Femur (tissue), 1 donor: ENCODE data around the gene PHF12.

Source experiments
- DNase-seq: peaks from one replicate; pipeline ENCODE4 v3.0.0-alpha.2; 2017

PHF12 gene

DNA sequence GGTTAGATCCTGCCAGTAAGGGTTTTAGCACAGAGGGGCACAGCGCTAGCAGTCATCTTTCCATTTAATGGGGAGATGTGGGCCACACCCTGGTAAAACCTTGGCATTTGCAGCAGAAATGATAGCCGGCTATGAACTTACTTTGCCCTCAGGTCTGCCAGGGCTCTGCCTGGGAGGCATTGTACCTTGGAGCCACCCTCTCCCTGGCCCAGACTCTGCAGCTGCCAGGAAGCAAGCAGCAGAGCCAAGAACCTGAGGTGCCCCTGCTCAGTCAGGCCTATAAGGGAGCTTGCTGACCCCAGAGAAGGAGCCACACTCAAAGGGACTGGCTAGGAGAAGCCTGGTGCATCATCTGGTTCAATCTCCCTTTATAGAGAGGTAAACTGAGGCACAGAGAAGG is 23.7 kb upstream of the PHF12 start:
- DNase-seq = no peak

DNA sequence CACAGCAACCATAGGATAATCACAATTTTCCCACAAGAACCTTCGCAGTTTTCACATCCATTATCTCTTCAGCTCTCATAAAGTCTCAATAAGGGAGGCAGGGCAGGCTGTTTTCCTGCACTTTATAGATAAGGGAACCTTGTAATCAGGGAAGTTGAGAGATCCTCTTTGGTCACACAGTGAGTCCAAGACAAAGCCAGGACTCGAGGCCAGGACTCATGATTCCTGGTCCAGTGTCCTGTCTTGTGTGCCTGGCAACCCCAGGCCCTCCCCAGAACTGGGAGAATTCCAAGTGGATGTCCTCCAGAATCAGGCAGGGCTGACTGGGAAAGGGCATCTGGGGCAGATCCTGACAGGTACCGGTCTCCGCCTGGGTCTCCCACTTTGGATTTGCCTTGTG is 23.1 kb upstream of the PHF12 start:
- DNase-seq = no peak

GRCh38 chr17:28973425-28973824 is 22.1 kb upstream of the PHF12 start:
- peak; percentile 69 for DNase-seq

DNA sequence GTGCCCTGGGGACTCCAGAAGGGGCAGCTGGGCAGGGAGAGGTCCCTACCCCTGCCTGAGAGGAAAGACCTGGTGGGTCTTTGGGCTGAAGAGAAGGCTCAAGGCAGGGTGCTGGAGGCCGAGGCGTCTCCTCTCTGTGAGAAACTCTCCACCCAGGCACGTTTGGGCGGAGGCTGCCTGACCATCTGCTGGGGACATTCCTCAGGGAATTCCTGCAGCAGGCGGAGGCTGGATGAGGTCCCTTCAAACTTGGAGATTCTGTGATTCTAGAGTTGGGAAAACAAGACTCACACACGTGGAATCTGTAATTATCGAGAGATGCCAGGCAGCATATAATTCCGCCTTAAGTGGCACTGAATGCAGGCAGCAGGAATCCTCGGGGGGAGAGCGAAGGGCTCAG is 21.1 kb upstream of the PHF12 start:
- no peak for DNase-seq

DNA sequence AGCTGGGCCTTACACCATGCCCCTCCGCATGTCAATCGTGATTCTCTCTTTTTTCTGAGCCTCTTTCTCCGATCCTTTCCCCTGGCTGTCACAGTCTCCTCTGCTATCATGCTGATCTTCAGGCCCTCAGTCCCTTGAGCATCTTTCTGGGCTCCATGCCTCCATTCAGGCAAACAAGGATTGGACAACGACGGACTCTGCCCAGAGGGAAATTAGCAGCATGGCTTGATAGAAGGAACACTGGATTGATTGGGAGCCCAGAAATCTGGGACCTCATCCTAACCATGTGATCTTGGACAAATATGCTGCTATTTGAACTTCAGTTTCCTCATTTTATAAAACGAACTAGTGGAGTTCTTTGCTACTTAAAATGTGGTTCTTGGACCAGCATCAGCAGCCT is 19.6 kb upstream of the PHF12 start:
- DNase-seq = no peak

DNA sequence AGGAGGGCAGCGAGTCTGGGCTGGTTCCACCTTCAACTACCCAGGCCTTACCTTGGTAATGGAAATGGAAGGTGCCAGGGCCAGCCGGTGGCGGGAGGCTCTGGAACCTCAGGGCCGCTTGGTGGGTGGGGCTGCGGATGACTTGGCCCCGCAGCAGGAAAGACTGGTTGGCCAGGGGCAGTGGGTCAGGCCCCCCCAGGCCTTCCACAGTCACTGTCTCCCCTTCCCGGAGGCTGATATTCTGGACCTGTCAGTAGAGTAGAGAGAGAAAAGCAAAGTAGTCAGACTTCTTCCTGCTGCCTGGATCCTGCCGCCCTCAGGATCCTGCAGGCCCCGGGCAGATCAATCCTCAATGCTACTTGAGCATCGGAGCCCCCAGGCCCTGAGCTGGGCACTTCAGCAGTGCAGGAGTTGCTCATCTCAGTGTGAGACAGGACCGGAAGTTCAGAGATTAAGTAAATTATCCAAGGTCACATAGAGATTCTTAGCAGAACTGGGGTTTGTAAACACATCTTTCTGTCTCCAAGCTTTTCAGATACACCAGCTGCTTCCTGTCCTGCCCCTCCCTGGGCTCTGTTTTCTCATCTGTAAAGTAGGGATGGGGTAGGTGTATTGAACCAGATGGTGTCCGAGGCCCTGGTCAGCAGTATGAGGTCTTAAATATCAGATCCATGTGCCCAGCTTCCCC is 18.5 kb upstream of the PHF12 start:
- DNase-seq = no peak

DNA sequence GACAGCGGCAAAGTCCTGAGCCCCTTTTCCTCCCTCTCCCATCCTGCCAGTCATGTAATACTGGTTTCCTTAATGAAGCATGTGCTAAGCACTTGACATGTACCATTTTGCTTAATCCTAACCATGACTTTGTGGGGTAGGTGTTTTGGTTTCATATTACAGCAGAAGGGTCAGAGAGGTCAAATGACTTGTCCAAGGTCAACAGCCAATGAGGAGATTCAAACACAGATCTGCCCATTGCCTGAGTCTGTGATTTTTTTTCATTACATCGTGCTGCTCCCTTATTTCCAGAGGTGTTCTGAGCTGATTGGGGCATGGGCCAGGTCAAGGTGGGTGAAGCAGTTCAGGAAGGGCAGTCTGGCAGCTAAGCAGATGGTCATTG is 17.6 kb upstream of the PHF12 start:
- no peak for DNase-seq

GRCh38 chr17:28968231-28968913 is 17.1 kb upstream of the PHF12 start:
- DNase-seq = no peak

DNA sequence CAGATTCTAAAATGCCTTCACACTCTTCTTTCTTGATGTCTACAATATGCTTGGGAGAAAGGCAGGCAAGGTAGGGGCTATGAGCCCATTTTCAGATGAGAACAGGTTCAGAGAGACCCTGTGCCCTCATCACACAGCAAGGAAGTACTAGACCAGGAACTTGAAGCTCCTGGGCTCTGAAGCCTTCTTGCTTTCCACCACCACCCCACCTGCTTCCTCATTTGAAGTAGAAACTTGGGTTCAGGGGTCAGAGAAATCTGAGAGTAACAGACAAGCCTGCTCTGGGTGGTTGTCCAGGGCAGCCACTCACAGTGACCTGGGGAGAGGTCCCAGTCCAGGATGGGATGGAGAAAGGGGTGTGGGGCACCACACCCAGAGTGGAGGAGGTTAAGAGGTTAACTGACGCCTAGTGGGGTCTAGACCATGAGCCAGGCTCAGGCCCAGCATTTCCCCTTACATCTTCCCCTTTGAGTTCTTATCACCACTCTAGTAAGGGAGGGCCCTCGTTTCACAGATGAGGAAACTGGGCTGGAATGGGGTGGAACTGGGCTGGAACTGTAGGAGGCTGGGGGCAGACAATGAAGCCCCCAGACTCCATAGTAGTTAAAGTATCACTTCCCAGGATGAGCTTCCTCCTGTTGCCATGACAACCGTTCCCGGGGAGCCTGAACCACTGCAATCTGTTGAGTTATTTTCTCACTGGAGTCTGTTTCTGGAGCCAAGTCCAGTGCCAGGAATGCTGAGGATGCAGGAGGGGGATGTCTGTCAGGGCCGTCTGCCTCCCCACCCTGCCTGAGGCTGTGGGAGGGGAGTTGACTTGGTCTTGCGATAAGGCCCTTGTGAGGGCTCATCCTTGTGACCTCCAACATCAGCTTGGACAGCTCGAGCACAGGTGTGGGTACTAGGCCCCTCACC is 16.2 kb upstream of the PHF12 start:
- DNase-seq = no peak

- no peak for DNase-seq
These were observed 12.5 kb upstream of the PHF12 start for GRCh38 chr17:28963841-28964240.

DNA sequence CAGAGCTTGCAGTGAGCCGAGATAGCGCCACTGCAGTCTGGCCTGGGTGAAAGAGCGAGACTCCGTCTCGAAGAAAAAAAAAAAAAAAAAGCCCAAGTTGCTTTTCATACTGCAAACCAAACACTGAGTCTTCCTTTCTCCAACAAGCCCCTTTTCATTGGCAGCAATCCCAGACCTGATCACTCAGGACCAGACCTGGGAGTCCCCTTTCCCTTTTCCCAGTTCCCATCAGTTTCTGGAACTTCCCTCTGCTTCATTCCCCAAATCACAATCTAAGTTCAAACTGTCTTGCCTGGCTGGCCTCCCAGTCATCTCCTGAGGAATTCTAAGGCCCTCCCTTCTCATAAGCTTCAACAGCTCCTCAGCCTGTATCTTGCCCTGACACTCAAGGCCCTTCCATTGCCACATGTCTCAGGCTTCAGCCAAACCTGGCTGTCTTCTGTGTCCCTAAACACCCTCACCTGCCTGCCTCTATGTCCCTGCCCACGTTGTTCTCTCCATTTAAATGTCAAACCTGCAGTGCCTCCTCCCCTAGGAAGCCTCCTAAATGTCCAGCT is 11.8 kb upstream of the PHF12 start:
- no peak for DNase-seq

DNA sequence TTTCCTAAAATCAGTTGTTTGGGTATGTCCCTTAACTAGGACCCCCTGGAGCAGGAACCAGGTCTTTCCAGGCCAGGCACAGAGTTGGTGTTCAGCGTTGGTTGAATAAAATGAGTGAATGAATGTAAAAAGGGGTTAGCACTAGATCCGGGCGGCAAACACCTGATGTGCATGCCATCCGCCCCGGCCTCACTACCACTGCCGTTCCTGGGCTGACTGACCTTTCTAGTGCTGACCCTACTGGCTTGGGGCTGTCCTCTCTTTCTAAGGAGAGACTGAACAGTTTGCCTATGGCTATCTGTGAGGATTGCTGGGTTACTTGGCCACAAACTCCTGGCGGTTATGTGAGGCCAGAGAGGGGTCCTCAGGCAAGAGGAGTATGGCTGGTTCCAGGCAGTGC is 10.1 kb upstream of the PHF12 start:
- no peak for DNase-seq

DNA sequence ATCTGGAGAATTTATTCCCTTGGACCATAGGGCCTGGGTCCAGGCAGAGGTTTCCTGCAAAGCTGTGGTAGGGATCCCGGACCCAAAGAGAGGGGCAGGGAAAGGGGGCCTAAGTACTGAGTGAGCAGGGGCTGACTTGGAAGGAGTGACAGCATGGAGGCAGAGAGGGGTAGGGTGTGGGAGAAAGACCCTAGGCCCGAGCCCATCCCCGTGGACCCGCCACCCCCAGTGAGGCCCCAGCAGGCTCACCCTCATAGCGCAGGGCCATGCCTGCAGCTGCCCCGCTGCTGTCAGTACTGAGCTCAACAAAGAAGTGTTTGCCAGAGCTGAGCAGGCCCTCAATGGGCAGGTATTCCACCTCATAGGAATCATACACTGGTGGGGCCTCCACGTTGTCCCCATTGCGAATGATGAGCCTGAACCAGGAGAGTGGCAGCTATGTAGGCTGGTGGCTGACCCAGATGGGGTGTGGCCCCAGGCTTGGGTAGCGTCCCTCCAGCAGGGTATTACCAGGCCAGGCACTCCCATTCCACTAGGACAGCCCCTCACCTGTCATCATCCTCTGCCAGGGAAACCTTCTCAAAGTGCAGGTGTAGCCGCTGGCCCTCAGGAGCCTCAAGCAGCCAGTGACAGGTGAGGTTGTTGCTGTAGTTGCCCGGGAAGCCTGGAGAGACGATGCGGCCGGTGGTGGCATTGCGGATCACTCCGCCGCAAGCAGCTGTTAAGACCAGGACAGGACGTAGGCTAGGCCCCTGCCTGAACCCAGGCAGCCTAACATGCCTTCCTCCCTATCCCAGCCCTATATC is 9.1 kb upstream of the PHF12 start:
- DNase-seq = no peak

- DNase-seq = no peak
These were observed 8.2 kb upstream of the PHF12 start for GRCh38 chr17:28959471-28959871.

GRCh38 chr17:28958820-28959455 is 7.6 kb upstream of the PHF12 start:
- DNase-seq = no peak

DNA sequence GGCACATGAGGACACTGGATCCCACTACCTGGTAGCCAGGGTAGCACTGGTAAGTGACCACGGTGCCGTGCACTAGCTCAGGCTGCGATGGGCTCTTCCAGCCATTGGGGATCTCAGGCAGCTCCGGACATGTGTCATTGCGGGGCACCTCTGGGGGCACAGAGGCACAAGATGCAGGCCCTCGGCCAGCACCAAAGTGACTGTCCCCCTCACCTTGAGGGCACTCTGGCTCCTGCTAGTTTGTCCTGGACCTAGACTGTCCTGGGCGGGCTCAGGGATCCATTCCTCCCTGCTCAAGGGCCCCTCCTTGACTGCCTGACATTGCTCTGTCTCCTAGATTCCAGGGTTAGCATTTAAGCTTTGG is 6.7 kb upstream of the PHF12 start:
- DNase-seq = no peak

DNA sequence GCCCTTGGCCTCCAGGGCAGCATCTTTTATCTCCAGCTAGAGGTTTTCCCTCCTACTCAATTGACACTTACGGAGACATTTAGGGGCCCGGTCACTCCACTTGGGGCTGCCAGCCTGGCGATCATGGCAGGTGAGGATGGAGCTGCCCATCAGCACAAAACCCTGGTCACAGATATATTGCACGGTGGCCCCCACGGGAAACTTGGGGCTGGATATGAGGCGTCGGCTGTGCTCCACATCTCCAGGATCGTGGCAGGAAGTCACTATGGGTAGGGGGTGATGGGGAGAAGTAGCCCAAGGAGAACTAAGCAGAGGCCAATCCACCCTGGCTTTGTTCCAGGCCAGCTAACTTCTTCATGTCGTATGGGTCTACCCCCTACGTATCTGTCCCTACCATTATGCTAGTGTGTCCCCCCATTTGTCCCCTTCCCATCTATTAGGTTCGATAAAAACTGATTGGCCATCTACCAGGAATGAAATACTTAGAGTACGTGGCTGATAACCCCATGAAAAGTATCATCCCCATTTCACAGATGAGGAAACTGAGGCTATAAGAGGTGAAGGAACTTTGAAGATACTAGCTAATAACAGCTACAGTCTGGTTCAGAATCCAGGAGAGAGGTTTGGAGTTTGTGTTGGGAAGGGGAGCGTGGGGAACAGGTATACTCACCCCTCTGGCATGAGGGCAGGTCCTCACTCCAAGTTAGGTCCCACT is 6.1 kb upstream of the PHF12 start:
- no peak for DNase-seq

DNA sequence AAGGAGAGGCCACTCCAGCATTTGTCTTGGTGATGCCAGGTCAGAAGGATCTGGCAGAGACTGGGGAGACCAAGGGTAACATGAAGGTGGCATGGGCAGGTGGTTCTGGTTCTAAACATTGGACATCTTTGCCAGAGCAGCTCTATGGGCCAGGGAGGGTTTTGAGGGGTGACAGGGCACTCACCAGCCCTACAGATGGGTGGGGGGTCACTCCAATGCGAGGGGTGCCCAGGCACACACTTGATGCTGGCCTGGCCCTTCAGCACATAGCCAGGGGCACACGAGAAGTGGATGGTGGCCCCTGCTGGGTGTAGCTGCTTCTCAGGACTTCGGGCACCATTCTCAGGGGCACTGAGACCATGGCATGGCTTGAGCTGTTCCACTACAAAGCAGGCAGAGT is 5.5 kb upstream of the PHF12 start:
- no peak for DNase-seq

DNA sequence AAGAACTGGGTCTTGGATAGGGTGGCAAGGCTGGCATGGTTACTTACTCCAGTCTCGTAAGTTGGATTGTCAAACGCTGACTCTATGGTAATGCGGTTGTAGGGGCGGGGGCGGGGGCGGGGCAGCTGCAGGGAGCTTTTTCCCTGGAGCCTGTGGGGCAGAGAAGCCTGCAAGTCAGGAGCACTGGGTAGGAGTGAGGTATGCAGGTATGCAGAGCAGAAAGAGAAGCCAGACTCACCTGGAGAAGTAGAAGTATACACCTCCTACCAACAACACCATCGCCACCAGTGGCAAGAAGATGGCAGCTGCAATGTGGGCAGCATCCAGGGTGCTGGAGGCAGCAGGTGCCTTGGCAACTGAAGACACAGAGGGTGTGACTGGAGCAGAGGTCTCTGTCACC is 4.8 kb upstream of the PHF12 start:
- no peak for DNase-seq

DNA sequence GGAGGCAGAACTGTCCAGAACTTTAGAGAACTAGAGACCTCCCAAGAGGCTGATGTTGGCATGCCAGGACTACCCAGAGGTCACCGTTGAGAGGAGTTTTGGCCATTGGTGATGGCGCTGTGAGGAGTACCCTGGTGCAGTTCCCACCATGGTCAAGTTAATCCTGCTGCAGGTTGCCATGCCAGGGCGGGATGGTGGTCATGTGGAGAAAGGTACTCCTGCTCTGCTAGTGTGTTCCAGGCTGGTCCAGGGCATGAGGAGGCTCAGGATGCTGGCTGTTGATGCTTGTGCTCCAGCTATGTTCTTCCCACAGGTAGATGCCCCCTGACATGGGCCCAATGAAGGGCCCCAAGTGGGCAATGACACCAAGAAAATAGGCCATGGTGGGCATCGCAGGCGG is 4.1 kb upstream of the PHF12 start:
- no peak for DNase-seq

DNA sequence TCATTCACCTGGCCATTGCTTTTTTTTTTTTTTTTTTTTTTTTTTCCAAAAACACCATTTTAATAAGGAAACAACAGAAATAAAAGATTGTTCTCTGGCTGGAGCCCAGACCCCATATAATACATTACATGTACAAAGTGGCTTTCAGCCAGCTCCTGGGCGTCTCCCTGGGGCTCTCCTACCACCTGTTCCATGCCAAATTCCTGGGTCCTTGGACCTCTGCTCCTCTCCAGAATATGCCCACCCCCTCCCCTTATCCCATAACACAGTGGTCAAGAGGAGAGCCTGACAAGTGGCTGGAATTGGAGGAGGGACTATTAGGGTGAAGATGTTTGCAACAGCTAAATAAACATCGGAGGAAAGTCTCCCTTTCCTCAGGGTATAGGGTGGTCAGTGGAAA is 3.6 kb upstream of the PHF12 start:
- DNase-seq = no peak
